Retina (tissue), 1 donor: ENCODE results near the gene PDE6C.
"Not testable (repeated sequence)": the region's sequence is repeated elsewhere in the genome, so short reads cannot be mapped to it uniquely, and the experiment has no call there.

Experiments used
- DNase-seq: peaks from one replicate; pipeline ENCODE4 v3.0.0-alpha.2; 2016

Gene PDE6C

GRCh38 chr10:93652857-93653256 lies 40.5 kb downstream of the PDE6C start:
- no peak for DNase-seq

- DNase-seq = no peak
Measured at GRCh38 chr10:93654201-93654600, 41.9 kb downstream of the PDE6C start.

- DNase-seq = no peak
Measured at GRCh38 chr10:93656155-93656554, 43.8 kb downstream of the PDE6C start.

- no peak for DNase-seq
Measured at GRCh38 chr10:93657757-93658156, 45.4 kb downstream of the PDE6C start.

- DNase-seq = no peak
Measured at GRCh38 chr10:93666030-93666429, 53.7 kb downstream of the PDE6C start.

GRCh38 chr10:93667795-93668194 lies 55.5 kb downstream of the PDE6C start:
- no peak for DNase-seq

GRCh38 chr10:93670372-93670771 lies 58.0 kb downstream of the PDE6C start:
- DNase-seq = no peak

- no peak for DNase-seq
Measured at GRCh38 chr10:93671042-93671441, 58.7 kb downstream of the PDE6C start.

GRCh38 chr10:93672022-93672678 lies 59.8 kb downstream of the PDE6C start:
- no peak for DNase-seq

- DNase-seq = no peak
Measured at GRCh38 chr10:93672890-93673289, 60.6 kb downstream of the PDE6C start.

GRCh38 chr10:93673791-93674190 lies 61.5 kb downstream of the PDE6C start:
- no peak for DNase-seq

- DNase-seq = no peak
Measured at GRCh38 chr10:93678386-93678785, 66.0 kb downstream of the PDE6C start.

GRCh38 chr10:93678805-93679587 lies 66.7 kb downstream of the PDE6C start:
- DNase-seq = no peak

GRCh38 chr10:93680412-93681047 lies 68.2 kb downstream of the PDE6C start:
- DNase-seq = no peak

- no peak for DNase-seq
Measured at GRCh38 chr10:93687737-93688136, 75.4 kb downstream of the PDE6C start.

- no peak for DNase-seq
Measured at GRCh38 chr10:93695740-93696139, 83.4 kb downstream of the PDE6C start.

GRCh38 chr10:93696582-93696981 lies 84.2 kb downstream of the PDE6C start:
- DNase-seq = not testable (repeated sequence)

- no peak for DNase-seq
Measured at GRCh38 chr10:93697207-93697606, 84.9 kb downstream of the PDE6C start.

- no peak for DNase-seq
Measured at GRCh38 chr10:93701866-93702209, 89.5 kb downstream of the PDE6C start.

GRCh38 chr10:93702210-93703001 lies 90.1 kb downstream of the PDE6C start, which contains the start of gene FRA10AC1:
TSS of gene FRA10AC1 (minus strand) at chr10:93702592. CDS start at chr10:93700106, 2,486 bp downstream.
- DNase-seq = peak; percentile 97

- no peak for DNase-seq
Measured at GRCh38 chr10:93703066-93703465, 90.7 kb downstream of the PDE6C start.

GRCh38 chr10:93703841-93704240 lies 91.5 kb downstream of the PDE6C start:
- no peak for DNase-seq

GRCh38 chr10:93704451-93704850 lies 92.1 kb downstream of the PDE6C start:
- no peak for DNase-seq
